ENCODE results near the gene TJP3. TPM values are rescaled to one million over a fixed set of nuclear protein-coding genes. Genes with fewer than 3 reads are reported as not detected.

TJP3 gene
- total RNA-seq, 1 donor from 2014 or later: 0.22 TPM

DNA sequence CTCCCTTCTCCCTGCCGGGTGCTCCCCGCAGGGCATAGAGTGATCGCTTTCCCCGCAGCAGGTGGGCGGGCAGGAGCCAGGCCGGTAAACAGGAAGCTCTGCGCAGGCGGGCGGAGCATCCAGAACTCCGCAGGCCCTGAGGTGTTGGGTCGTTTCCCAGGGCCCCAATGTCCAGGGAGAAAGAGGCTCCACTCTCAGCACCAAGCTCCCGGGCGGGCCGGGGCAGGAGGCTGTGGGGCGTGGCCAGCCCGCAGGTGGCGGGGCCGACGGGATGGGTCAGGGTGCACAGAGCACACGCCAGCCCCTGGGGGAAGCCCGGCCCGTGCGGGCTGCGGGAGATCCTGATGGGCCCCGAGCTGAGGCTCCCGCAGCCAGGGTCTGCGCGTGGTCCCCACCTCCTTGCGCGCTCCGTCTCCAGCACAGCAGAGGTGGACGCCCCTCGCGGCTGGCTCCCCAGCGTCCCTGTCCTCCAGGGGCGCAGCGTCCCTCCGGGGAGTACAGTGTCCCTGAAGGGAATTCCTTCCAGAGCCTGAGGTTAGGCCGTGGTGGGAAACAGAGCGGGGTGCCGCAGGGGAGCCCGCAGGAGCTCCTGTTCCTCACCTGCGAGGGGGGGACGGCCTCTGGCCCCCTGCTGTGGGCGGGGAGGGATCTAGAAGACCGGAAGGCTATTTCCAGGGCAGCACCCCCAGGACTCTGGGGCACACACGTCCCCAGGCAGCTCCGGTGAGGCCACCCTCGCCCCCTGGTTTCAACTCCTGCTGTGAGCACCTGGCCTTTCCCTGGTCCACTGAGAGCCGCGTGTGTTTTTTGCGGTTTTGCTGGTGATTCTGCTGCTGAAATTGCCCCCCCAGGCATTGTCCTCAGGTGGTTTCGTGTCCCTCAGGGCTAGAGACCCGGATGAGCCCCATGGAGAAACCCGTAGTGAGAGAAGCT, 20.1 kb upstream of the TJP3 start:
- DNase-seq: no peak
- intact Hi-C loops (cut with micrococcal nuclease): no loop called here
- peak; percentile 6 for ATAC-seq

DNA sequence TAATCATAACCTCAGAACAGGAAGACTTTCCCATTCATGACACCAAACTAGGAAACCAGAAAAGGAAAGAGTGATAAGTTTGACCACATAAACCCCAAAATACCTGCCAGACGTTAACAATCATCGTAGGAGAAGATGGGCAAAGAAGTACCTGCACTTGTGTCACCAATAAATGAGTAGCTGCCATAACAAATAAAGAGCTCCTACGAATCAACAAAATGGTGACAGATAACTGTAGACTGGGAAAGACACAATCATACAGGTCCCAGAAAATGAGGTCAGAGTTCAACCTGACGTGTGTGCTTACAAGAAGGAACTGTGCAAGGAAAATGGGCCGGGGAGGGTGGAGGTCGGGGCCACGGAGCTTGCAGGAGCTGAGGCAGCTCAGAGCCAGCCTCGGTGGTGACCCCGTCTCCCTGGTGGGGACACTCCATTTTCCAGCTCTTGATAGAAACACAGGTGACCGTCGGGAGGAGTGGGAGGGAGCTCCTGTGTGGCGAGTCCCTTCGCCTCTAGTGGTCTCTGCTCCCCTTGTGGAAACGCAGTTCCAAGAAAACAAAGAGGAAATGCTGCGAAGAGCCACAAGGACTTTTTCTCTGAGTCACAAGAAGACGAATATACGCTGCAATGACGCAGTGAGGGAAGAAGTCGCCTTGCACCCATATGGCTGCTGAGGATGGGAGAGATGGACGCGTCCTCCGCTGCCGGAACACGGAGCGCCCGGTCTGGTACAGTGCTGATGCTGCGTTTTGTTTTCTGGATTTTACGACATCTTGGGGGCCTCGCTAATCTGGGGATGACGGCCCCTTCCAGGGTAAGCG, 17.4 kb upstream of the TJP3 start:
- ATAC-seq: no peak
- intact Hi-C loops (cut with micrococcal nuclease): no loop called here

DNA sequence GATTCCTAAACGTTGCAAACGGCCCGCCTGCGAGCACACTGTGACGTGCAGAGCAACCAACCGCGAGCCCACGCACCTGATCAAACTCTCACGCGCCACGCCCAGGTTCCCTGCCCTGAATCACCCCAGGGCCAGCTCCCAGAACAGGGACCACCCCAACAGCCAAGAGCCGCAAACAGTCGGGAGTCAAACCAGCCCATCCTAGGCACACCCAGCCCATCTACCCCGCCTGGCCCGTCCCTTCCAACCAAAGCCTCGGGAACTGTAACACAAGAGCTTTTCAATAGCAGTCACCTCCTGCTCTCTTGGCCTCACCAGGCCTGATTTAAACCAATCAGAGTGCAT, 16.8 kb upstream of the TJP3 start:
- no peak for ATAC-seq
- intact Hi-C loops (cut with micrococcal nuclease): no loop called here
- DNase-seq: no peak

More for the DNA sequence above, 17.4 kb upstream of the TJP3 start:
- no peak for DNase-seq

DNA sequence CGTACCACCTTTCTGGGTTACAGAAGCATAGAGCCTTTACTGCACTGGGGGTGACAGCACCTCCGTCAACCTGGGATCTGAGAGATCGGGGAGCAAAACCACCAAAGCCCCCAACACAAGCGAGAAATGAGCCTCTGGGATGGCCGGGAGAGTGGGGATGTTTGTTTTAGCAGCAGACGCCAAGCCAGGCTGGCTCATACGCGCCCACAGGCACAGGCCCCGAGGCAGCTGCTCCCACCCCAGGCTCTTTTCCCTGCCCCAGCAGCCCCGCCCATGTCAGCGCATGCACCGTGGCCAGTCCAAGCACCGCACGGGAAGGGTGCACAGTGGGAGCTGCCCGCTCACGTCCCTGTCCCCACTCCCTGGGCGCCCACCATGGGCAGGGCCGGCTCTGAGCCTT, 16.5 kb upstream of the TJP3 start:
- ATAC-seq (no peak), DNase-seq (no peak)
- intact Hi-C loops (cut with micrococcal nuclease): no loop called here

DNA sequence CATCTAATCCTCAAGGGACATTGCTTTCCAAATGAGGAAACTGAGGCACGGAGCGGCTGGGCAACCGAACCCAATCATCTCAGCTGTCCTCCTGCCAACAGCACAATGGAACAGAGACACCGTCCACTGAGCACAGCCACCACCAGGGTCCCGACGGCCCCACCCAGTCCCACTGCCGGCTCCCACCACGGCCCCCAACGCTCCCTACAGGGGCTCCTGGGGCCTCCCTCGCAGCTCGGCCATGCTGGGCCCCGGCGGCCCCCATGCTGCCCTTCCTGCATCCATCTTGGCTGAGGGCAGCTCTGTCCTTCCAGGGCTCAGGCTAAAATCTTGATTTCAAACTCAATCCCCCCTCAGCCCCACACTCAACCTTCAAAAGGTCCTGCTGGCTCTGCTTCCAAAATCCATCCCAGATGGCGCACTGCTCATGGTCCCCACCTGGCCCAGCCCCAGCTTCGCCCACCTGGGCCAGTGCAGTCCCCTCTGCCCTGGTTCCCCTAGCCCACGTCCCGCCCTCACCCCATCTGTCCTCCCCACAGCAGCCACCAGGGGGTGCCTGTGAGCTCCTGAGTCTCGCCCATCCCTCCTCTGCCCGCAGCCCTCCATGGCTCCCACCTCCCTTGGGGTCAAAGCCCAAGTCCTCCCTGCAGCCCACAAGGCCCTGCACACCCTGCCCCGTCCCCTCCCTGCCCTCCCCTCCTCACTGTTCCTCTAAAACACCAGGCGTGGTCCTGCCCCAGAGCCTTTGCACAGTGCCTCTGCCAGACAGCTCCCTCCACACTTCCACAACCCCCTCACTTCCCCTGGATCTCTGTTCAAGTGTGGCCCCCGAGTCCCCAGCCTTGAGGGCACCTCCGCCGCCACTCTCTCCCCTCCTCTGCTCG, 15.8 kb upstream of the TJP3 start:
- ATAC-seq: peak; percentile 27
- no peak for DNase-seq
- intact Hi-C loops (cut with micrococcal nuclease): no loop called here

DNA sequence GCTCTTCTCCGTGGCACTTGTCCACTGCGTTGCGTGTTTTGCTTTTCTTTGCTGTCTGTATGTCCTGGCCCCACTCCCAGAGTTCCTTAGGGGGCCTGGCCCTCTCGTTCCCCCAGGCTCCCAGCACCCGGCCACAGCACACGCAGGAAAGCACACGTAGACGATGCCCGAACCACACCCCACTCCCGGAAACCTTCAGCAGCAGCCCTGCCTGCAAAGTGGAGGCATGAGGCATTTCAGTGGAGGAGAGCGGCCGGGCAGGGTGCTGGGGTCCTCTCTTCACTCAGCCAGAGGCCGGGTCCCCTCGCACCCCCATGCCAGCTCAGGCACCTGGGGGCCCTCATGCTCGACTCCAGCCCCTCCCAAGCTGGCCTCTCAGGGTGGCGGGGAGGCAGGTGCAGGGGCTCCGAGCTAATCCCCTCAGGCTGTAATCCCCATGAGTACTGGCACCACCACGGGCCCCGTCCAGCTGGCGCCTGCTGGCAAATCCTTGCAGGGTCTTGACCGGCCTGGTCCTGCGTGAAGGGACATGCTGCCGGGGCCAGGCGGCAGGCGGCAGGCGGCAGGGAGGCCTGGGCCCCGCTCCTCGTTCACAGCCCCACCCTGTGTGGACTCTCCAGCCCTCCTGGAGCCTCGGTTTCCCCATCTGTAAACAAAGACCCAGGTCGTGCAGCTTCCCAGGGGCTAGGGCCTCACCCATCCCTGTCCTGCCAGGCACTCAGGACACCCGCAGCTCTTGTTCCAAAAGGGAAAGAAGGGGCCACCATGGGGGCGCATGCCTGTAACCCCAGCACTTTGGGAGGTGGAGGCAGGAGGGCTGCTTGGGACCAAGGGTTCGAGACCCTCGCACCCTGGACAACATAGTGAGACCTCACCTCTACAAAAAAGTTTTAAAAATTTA, 14.9 kb upstream of the TJP3 start:
- ATAC-seq (no peak), DNase-seq (no peak)
- intact Hi-C loops (cut with micrococcal nuclease): no loop called here

DNA sequence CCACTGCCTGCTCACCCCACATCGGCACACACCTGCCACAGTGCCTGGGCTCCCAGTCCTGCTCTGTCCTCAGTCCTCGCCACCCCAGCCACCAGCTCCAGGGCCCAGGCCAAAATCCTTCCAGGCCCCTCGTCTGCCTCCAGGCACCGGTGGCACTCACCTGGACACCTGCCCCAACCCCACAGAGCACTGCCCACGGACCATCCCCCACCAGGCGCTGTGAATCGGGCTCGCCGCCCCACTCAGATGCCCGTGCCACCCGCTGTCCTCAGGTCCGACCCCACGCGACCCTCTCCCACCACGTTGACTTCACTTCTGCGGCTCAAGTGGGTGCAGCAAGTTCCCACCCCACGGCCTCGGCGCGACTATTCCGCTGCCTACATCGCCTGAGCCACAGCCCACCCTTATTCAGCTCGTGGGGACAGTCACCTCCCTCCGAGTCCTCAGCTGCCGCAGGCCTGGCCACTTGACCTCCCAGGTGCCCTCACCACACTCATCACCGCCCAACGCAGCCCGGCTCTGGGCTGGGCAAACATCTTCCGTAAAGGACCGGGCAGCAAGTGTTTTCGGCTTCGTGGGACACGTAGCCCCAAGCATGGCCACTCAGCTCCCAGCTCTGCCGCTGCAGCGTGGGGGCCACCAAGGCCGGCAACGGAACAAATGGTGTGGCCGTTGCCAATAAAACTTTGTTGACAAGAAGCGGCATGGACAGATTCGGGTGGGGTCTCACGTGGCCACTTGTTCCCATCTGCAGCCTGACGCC, 13.6 kb upstream of the TJP3 start:
- ATAC-seq: no peak
- intact Hi-C loops (cut with micrococcal nuclease): no loop called here
- DNase-seq: no peak

DNA sequence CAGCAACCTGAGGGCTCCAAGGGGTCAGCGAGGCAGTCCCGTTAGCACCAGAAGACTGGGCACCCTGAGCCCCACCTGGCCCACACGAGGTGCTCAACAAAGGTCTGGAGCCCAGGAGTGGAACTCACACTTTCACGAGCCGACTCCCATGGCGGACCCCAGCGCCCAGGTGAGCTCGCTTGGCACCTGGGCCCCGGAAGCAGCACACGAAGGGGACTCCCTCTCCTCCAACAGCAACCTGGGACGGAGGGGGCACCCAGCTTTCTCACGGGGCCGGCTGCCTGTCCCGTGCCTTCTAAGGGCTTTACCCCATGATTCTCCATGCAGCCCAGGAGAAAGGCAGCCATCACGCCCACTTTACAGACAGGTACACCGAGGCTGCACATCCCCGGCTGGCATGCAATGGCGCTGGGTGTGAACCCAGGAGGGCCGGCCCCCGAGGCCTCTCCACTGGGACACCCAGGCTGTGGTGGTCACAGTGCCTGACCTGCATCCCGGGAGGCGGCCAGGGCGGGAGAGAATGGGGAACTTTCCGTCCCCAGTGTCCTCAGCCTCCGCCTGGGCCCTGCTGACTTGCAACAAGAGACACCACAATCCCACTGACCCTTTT, 13.0 kb upstream of the TJP3 start:
- intact Hi-C loops (cut with micrococcal nuclease): no loop called here
- DNase-seq: no peak
- ATAC-seq: no peak

DNA sequence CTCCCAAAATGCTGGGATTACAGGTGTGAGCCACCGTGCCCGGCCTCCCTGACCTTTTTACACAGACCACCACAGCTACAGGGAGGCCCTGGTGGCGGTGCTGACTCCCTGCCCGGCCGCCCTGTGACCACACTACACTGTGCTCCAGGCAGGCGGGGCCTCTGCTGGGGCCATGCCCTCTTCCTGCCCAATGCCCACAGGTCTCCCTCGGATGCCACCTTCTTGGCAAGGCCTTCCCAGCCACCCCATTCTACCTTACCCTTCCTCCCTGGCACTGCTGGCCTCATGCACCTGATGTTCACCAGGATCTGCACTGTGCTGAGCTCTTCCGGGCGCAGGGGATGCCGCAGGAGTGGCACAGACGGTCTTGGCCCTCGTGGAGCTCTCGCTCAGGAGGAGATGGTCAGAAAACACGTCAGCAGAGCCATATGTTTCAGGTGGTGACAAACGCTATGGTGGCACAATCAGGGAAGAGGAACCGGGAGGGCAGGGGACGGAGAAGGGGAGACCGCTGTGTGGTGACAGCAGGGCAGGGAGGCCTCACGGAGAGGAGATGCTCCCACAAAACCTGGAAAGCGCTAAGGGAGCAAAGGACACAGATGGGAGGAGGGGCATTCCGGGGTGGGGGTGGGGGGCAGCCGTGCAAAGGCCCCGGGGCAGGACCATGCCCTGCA, 12.1 kb upstream of the TJP3 start:
- DNase-seq (no peak), ATAC-seq (no peak)
- intact Hi-C loops (cut with micrococcal nuclease): no loop called here

DNA sequence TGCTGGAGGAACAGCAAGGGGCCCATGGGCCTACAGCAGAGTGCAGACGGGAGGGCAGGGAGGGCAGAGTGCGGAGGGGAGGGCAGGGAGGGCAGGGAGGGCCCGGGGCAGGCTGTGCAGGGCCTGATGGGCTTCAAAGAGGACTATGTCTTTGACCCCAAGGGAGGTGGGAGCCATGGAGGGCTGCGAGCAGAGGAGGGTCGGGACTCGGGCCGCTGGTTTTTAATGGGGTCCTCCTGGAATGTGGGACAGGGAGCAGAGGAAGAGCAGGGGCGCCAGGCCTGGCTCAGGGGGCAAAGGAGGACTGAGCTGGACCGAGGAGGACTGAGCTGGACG, 11.6 kb upstream of the TJP3 start:
- intact Hi-C loops (cut with micrococcal nuclease): no loop called here
- DNase-seq (no peak), ATAC-seq (no peak)

DNA sequence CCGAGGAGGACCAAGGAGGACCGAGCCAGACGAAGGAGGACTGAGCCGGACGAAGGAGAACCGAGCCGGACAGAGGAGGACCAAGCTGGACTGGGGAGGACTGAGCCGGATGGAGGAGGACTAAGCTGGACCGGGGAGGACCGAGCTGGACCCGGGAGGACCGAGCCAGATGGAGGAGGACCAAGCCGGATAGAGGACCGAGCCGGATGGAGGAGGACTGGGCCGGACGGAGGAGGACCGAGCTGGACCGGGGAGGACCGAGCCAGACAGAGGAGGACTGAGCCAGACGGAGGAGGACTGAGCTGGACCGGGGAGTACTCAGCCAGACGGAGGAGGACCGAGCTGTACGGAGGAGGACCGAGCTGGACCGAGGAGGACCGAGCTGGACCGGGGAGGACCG, 11.1 kb upstream of the TJP3 start:
- no peak for ATAC-seq
- DNase-seq: no peak
- intact Hi-C loops (cut with micrococcal nuclease): no loop called here

DNA sequence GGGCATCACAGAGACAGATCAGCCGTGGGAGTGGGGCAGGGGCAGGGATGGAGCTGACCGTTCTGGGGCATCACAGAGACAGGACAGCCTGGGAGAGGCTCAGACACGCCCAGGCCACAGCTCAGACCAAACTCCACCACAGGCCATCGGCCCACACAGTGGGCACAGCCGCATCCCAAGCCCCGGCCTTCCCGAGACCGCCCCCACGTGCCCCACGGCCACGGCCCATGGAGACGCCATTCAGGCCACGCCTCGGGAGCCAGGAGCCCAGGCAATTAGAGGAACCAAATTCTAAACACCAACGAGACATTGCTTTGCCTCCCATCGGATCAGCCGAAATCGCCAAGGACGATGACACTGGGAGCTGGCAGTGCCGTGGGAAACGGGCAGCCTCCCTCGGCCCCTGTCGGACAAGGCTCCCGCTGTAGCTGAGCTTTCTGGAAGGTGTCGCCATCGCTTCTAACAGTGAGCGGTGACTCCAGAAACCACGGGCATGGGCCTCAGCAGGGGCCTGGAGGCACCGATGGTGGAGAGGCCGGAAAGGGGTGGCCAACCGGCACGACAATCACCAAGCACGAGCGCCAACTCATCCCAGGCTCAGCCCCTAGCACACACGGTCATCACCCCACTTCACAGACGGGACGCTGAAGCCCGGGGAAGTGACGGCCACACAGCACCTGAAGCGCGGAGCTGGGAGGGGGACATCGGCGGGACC, 10.4 kb upstream of the TJP3 start:
- ATAC-seq (no peak), DNase-seq (no peak)
- intact Hi-C loops (cut with micrococcal nuclease): no loop called here

DNA sequence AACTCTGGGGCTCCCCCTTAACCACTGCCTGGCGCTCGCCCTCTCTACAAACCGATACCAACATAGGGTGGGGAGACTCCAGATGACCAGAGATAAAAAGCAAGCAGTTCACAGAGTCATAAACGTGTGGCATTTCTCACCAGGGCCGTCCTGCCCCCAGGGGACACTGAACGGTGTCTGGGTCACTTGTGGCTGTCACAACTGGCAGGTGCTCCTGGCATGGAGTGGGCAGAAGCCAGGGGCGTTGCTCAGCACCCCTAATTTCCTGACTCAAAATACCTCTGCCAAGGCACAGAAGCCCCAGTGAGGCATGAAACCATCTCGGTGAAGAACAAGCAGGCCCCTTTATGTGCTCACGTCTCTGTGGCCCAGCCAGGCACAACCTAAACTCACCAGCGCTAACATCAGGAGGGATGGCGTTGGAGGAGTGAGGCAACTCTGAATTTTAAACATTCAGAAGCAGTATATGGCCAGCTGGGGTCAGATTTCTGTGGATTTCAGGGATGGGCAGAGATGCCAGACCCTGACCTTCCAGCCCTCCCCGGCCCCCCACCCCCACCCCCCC, 9.7 kb upstream of the TJP3 start:
- intact Hi-C loops (cut with micrococcal nuclease): no loop called here
- ATAC-seq (no peak), DNase-seq (no peak)

DNA sequence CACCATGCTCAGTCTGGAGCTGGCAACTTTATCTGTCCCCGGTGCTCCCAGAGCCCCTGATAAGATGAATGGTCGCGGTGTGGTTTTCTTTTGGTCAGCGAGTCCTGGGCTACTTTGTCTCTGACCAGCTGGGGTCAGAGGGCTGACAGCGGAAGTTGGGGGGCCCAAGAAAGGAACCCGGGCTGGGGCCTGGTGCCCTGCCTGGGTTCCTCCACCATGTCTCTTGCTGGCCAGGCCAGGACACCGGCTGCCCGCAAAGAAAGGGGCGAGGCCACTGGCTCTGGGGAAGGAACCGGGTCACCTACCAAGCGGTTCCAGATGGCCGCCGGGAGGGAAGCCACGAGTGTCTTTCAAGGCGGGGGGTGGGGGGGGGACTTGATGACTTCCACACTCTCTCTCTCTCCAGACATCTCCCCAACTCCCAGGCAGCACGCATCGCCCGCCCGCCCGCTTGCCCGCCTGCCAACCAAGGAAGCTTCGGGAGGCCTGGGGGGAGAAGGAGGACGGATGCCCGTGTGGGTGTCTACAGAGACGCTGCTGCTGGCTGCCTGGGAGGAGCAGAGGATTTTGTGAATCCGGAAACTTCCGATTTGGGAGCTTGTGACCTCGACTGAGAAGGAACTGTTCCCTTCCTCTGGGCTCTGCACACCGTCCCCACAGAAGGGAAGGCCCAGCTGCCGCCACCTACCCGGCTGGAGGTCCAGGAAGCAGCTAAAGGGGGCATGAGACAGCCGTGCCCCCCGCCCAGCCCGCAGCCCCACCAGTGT, 9.0 kb upstream of the TJP3 start:
- DNase-seq: peak; percentile 75
- intact Hi-C loops (cut with micrococcal nuclease): no loop called here
- peak; percentile 63 for ATAC-seq

DNA sequence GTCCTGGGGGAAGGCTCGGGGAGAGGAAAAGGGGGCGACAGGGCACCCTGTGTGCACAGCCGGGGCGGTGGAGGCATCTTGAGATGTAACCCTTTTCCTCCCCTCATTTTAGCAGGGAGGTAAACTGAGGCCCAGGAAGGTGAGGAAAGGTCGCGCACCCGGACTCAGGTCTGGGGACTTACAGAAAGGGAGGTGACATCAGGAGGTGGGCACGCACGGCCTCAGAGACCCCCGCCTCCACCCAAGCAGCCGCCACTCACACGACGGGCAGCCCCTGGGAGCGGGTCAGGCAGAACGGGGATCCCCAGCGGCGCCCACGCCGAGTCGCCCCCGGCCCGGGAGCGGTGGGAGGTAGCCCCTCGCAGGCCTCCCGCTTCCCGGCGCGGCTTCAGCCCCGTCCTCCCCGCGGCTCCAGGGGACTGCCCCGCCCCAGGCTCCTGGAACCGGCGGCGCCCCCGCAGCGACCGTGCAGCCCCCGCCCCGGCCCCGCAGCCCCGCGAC, 8.4 kb upstream of the TJP3 start:
- ATAC-seq (peak; percentile 20), DNase-seq (peak; percentile 40)
- intact Hi-C loops (cut with micrococcal nuclease): no loop called here

All from left ventricle myocardium superior (tissue), 1 donor.